HL-60/S4 treated with retinoic acid at 250 ng/mL for 4 days and 3 days (cell line): Measurements from ENCODE around the gene C11orf91.

Source experiments
- in situ Hi-C: fragments of 300-500 bp; cut with MboI; formaldehyde crosslinking; loops from 2 replicates; pipeline ENCODE4 v1.7.0; 2022; ENCODE audit warnings: low sequenced_read_pairs

Gene C11orf91

GRCh38 chr11:33656768-33657167, 43.9 kb downstream of the C11orf91 start:
- in situ Hi-C loops = no loop called here

GRCh38 chr11:33655842-33656600, 44.6 kb downstream of the C11orf91 start:
- in situ Hi-C loops = no loop called here

GRCh38 chr11:33654594-33654993, 46.0 kb downstream of the C11orf91 start:
- in situ Hi-C loops = no loop called here

GRCh38 chr11:33652930-33653329, 47.7 kb downstream of the C11orf91 start:
- in situ Hi-C loops = no loop called here

GRCh38 chr11:33652431-33652830, 48.2 kb downstream of the C11orf91 start:
- in situ Hi-C loops = no loop called here

- in situ Hi-C loops = no loop called here
Measured at GRCh38 chr11:33651990-33652389, 48.6 kb downstream of the C11orf91 start.

- in situ Hi-C loops = no loop called here
Measured at GRCh38 chr11:33651555-33651954, 49.1 kb downstream of the C11orf91 start.

GRCh38 chr11:33649944-33650343, 50.7 kb downstream of the C11orf91 start:
- in situ Hi-C loops = no loop called here
